ENCODE results near the gene AAGAB.

DNA sequence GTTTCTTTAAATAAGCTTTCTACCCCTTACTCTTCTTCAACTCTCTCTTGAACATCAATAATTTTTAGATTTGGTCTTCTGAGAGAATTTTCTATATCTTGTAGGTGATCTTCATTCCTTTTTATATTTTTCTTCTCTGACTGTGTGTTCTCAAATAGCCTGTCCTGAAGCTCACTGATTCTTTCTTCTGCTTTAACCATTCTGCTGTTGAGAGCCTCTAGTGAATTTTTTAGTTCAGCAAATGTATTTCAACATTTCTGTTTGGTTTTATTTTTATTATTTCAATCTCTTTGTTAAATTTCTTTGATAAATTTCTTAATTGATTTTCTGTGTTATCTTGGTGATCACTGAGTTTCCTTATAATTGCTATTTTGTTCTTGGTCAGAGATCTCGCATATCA lies 19.8 kb upstream of the AAGAB start:
- TF ChIP-seq, protein P1, sequence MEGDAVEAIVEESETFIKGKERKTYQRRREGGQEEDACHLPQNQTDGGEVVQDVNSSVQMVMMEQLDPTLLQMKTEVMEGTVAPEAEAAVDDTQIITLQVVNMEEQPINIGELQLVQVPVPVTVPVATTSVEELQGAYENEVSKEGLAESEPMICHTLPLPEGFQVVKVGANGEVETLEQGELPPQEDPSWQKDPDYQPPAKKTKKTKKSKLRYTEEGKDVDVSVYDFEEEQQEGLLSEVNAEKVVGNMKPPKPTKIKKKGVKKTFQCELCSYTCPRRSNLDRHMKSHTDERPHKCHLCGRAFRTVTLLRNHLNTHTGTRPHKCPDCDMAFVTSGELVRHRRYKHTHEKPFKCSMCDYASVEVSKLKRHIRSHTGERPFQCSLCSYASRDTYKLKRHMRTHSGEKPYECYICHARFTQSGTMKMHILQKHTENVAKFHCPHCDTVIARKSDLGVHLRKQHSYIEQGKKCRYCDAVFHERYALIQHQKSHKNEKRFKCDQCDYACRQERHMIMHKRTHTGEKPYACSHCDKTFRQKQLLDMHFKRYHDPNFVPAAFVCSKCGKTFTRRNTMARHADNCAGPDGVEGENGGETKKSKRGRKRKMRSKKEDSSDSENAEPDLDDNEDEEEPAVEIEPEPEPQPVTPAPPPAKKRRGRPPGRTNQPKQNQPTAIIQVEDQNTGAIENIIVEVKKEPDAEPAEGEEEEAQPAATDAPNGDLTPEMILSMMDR (IDR thresholded peaks at IDR 0.05) = no peak
- no peak for TF ChIP-seq EZH2 (IDR thresholded peaks at IDR 0.05)
